SK-N-MC (cell line): ENCODE results near the gene DDX18.
A peak's percentile ranks its signal among the peaks of the same experiment; 100 is the strongest.
"Not testable (repeated sequence)": the region's sequence is repeated elsewhere in the genome, so short reads cannot be mapped to it uniquely, and the experiment has no call there.

Experiments used
- DNase-seq: peaks from one replicate; pipeline ENCODE4 v3.0.0-alpha.2; 2011; ENCODE audit warnings: low read depth, low spot score
- H3K27ac ChIP-seq: fragments of 200-600 bp; sonication (generic); 2 replicates; pipeline ENCODE4 v1.5.1; 2016; ENCODE audit warnings: mixed run types
- H3K36me3 ChIP-seq: fragments of 200-600 bp; sonication (generic); 2 replicates; pipeline ENCODE4 v1.6.1; 2017; ENCODE audit warnings: antibody characterized with exemption, low read length, mixed read lengths; ENCODE audit not compliant: insufficient read depth
- H3K4me3 ChIP-seq: fragments of 200-600 bp; sonication (generic); 2 replicates; pipeline ENCODE4 v1.5.1; 2016
- H3K9ac ChIP-seq: fragments of 200-600 bp; sonication (generic); 2 replicates; pipeline ENCODE4 v1.8.0; 2017; ENCODE audit warnings: mixed run types, mixed read lengths; ENCODE audit not compliant: insufficient read length
- H3K9me3 ChIP-seq: fragments of 200-600 bp; sonication (generic); 2 replicates; pipeline ENCODE4 v1.6.1; 2017; ENCODE audit warnings: low read depth, mild to moderate bottlenecking, antibody characterized with exemption, low read length, moderate library complexity, mixed read lengths
- EZH2 ChIP-seq: fragments of 200-600 bp; sonication (generic); IDR thresholded peaks from one replicate; pipeline ENCODE4 v1.6.1; 2017; ENCODE audit warnings: antibody characterized with exemption
- FOXP2 ChIP-seq: optimal IDR thresholded peaks from 2 replicates; pipeline ENCODE3; 2011; ENCODE audit warnings: mild to moderate bottlenecking, moderate library complexity; ENCODE audit not compliant: insufficient read depth; ENCODE audit errors: extremely low read length, control extremely low read depth
- POLR2AphosphoS5 ChIP-seq: IDR thresholded peaks from 2 replicates; pipeline ENCODE4 v1.6.1; 2012; ENCODE audit warnings: mild to moderate bottlenecking, low read depth, low read length, borderline replicate concordance

The DDX18 gene

GRCh38 chr2:117789505-117789904, 25.0 kb upstream of the DDX18 start:
- no peak overlapping the region for H3K9ac ChIP-seq
- H3K9me3 ChIP-seq: no peaks in the 10 kb centered on the region
- no peak for TF ChIP-seq POLR2AphosphoS5
- TF ChIP-seq FOXP2: no peak
- no peak for TF ChIP-seq EZH2
- H3K36me3 ChIP-seq: no peaks in the 10 kb centered on the region
- no peak overlapping the region for H3K4me3 ChIP-seq
- DNase-seq: no peak
- no peak overlapping the region for H3K27ac ChIP-seq

GRCh38 chr2:117794668-117795067, 19.8 kb upstream of the DDX18 start:
- DNase-seq: no peak

GRCh38 chr2:117801826-117802225, 12.7 kb upstream of the DDX18 start:
- no peak overlapping the region for H3K27ac ChIP-seq
- no peak overlapping the region for H3K4me3 ChIP-seq
- H3K9ac ChIP-seq: no peak overlapping the region
- no peak for DNase-seq
- TF ChIP-seq POLR2AphosphoS5 (no peak), FOXP2 (no peak), EZH2 (no peak)
- no peaks in the 10 kb centered on the region for H3K9me3 ChIP-seq
- no peaks in the 10 kb centered on the region for H3K36me3 ChIP-seq

More at GRCh38 chr2:117794668-117795067, 19.8 kb upstream of the DDX18 start:
- Histone ChIP-seq H3K36me3 (no peaks in the 10 kb centered on the region), H3K9me3 (no peaks in the 10 kb centered on the region), H3K4me3 (no peak overlapping the region), H3K27ac (no peak overlapping the region), H3K9ac (no peak overlapping the region)
- no peak for TF ChIP-seq EZH2
- no peak for TF ChIP-seq POLR2AphosphoS5
- no peak for TF ChIP-seq FOXP2

- not testable (repeated sequence) for H3K9ac ChIP-seq, DNase-seq, H3K36me3 ChIP-seq, H3K9me3 ChIP-seq, H3K27ac ChIP-seq
- H3K4me3 ChIP-seq: peak overlapping the region; percentile 66
These were observed 10.7 kb upstream of the DDX18 start for GRCh38 chr2:117803644-117804325.

DNA sequence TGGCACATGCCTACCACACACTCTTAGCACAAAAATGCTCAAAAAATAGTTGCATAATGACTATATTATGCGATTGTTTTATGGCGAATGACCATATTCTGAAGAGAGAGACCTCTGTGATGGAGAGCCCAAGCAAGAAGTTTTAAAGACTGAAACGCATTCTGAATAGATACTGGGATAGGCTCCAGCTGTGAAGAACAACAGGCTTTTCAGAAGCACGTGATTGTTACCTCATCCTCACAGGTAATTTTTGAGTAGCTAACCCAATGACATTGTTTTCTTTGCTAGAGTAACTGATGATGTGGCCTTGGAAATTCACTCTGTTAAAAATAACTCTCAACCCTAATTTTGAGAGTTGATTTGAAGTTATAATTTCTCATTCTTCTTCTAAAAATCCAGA, 2.0 kb upstream of the DDX18 start:
- H3K36me3 ChIP-seq: peaks cover 11% of the 10 kb centered on the region
- no peak for TF ChIP-seq EZH2
- TF ChIP-seq POLR2AphosphoS5: no peak
- H3K9me3 ChIP-seq: no peaks in the 10 kb centered on the region
- H3K9ac ChIP-seq: no peak overlapping the region
- H3K27ac ChIP-seq: no peak overlapping the region
- DNase-seq: no peak
- H3K4me3 ChIP-seq: no peak overlapping the region

DNA sequence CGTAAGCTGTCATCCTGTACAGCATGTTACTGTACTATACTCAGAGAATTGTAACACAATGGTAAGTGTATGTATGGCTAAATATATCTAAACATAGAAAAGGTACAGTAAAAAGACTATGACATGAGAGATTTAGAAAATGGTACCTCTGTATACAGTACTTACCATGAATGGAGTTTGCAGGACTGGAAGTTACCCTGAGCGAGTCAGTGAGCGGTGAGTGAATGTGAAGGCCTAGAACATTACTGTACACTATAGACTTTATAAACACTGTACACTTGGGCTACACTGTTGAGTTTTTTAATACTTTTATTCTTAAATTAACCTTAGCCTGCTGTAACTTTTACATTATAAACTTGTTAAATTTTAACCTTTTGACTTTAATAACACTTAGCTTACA, 1.5 kb downstream of the DDX18 start:
- Histone ChIP-seq H3K4me3 (peak overlapping the region; percentile 97), H3K9ac (peak overlapping the region; percentile 99), H3K27ac (no peak overlapping the region), H3K36me3 (peaks cover 46% of the 10 kb centered on the region), H3K9me3 (no peaks in the 10 kb centered on the region)
- no peak for TF ChIP-seq FOXP2
- no peak for TF ChIP-seq POLR2AphosphoS5
- TF ChIP-seq EZH2: no peak
- no peak for DNase-seq

- TF ChIP-seq POLR2AphosphoS5: no peak
- no peak for TF ChIP-seq FOXP2
- TF ChIP-seq EZH2: no peak
- Histone ChIP-seq H3K9ac (no peak overlapping the region), H3K27ac (no peak overlapping the region), H3K9me3 (no peaks in the 10 kb centered on the region), H3K36me3 (peaks cover 76% of the 10 kb centered on the region), H3K4me3 (no peak overlapping the region)
- no peak for DNase-seq
These were observed 4.4 kb downstream of the DDX18 start for GRCh38 chr2:117818921-117819320.

DNA sequence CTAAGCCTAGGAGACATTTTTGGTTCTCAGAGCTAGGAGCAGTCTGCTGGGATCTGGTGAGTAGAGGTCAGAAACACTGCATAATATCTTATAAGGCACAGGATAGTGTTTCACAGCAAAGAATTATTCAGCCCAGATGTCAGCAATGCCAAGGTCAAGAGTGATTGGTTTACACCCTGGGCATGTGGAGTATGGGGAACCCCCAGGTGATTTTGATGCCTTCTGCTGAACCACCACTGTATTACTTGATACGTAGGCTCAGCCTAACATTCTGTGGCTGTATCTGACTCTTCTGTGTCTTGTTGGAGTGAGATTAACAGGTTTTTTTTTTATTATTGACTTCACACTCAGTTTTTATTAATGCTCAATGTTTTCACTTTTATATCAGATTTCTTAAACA, 6.0 kb downstream of the DDX18 start:
- no peak for DNase-seq
- Histone ChIP-seq H3K4me3 (no peak overlapping the region), H3K36me3 (peaks cover 91% of the 10 kb centered on the region), H3K9me3 (no peaks in the 10 kb centered on the region), H3K9ac (no peak overlapping the region), H3K27ac (no peak overlapping the region)
- no peak for TF ChIP-seq EZH2

DNA sequence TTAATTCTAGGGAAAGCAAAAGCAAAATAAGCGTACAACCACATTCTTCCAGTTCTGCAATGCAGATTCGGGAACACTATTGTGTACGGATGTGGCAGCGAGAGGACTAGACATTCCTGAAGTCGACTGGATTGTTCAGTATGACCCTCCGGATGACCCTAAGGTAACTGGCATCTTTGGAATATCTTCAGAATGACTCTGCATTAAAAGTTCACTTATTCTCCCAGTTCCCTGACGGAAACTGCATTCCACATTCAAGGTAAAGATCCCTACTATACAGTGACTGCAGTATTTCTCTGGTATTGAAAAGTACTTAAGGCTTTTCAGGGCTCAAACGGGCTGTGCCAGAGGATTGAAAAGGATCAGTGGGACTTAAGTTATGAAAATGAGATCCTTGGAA, 10.9 kb downstream of the DDX18 start:
- Histone ChIP-seq H3K27ac (no peak overlapping the region), H3K4me3 (no peak overlapping the region), H3K9ac (no peak overlapping the region), H3K9me3 (no peaks in the 10 kb centered on the region), H3K36me3 (peaks cover 99% of the 10 kb centered on the region)
- DNase-seq: no peak
- TF ChIP-seq FOXP2 (no peak), EZH2 (no peak), POLR2AphosphoS5 (no peak)

DNA sequence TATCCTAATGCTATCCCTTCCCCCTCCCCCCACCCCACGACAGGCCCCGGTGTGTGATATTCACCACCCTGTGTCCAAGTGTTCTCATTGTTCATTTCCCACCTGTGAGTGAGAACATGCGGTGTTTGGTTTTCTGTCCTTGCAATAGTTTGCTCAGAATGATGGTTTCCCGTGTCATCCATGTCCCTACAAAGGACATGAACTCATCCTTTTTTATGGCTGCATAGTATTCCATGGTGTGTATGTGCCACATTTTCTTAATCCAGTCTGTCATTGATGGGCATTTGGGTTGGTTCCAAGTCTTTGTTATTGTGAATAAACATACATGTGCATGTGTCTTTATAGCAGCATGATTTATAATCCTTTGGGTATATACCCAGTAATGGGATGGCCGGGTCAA, 13.0 kb downstream of the DDX18 start:
- H3K9me3 ChIP-seq, DNase-seq, H3K27ac ChIP-seq, H3K4me3 ChIP-seq, H3K9ac ChIP-seq: not testable (repeated sequence)
- H3K36me3 ChIP-seq: peaks cover 93% of the 10 kb centered on the region
